Measurements from ENCODE around the gene HERC4.
"Not testable (repeated sequence)": the region's sequence is repeated elsewhere in the genome, so short reads cannot be mapped to it uniquely, and the experiment has no call there.

The HERC4 gene

GRCh38 chr10:68090586-68090985, 15.5 kb upstream of the HERC4 start:
- DNase-seq (ENCODE audit: low read depth), result no peak

DNA sequence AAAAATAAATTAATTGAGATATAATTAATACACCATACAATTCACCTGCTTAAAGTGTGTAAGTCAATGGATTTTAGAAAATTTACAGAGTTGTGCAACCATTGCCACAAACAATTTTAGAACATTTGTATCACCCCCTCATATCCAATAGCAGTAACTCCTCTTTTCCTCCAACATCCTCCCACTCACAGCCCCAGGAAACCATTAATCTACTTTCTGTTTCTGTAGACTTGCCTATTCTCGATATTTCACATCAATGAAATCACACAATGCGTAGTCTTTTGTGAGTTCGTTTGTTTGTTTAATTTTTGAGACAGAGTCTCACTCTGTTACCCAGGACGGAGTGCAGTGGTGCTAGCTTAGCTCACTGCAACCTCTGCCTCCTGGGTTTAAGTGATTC, 13.7 kb upstream of the HERC4 start:
- DNase-seq (ENCODE audit: low read depth), result no peak

- DNase-seq (ENCODE audit: low read depth), result no peak
Observed at GRCh38 chr10:68087685-68088401, 12.8 kb upstream of the HERC4 start.

DNA sequence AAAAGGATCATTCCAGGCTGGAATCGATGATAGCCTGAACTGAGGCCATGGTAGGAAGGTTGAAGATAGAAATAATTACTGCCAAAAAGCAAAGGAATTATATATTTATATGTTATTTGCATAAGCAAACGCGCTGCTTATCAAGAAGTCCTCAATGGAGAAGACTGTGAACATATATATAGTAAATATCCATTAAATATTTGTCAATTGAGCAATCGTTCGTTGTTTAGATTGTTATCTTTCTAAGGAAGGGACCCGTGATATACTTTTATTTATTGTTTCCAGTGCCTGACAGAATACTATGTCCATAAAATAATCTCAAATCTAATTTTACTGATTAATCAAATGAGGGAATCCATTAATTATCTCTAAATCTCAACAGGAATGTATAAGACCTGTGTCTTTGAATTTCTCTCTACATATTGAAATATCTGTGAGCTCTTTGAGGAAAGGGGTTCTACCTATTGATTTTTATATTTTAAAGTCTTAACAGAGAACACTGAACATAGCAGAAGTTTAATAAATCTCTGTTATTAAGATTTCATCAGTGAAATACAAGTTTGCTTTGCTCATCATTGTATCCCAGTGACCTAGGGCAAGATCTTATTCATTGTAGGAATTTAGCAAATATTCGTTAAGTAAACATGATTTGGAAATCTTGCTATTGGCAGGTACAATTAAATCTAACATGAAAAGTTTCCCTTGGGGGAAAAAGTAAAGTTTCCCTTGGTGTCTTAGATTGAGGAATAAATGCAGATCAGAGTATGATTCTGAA, 12.0 kb upstream of the HERC4 start:
- DNase-seq (ENCODE audit: low read depth), result no peak

DNA sequence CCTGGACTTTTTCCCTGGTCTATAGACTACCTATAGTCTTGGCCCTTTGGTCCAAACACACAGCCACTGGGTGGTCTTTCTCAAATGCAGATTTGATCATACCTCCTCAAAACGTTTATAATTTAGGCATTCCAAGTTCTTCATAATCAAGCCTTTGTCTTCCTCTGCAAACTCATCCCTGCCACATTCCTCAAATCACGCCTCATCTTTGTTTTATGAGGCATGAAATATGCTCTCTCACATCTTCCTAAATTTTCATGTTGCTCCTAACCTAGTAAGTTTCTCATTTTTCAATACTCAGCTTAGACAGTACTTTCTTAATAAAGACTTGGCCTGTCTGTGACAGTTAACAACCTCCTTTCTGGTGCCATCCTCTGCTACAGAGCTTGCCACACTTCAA, 10.9 kb upstream of the HERC4 start:
- no peak for DNase-seq (ENCODE audit: low read depth)

GRCh38 chr10:68084469-68084868, 9.4 kb upstream of the HERC4 start:
- DNase-seq (ENCODE audit: low read depth), result no peak

DNA sequence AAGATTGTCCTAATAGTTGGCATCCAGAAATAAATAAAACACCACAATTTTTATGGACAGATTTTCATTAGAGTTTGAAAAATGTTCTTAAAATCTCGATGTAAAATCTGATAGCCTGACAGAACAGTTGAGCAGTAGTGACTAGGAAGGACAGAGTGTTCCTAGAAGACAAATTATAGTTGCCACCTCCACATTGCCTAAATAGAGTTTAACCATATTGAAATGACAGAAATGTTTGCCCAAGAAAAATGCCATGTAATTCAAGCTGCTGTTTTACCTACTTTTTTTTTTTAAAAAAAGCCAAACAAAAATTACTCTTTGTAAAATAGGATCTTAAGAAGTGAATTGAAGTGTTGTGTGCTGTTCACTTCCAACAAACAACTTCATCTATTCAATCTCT, 8.9 kb upstream of the HERC4 start:
- no peak for DNase-seq (ENCODE audit: low read depth)

GRCh38 chr10:68082872-68083271, 7.8 kb upstream of the HERC4 start:
- DNase-seq (ENCODE audit: low read depth), result no peak

DNA sequence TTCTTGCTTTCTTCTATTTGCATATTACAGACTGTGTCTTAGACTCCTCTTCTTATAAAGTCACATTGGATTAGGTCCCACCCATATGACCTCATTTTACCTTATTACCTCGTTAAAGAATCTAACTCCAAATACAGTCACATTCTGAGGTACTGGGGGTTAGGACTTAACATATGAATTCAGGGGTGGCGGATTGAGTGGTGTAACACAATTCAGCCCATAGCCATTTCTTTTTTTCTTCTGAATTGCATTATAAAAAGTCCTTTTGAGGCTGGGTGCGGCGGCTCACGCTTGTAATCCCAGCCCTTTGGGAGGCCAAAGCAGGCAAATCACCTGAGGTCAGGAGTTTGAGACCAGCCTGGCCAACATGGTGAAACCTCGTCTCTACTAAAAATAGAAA, 6.8 kb upstream of the HERC4 start:
- no peak for DNase-seq (ENCODE audit: low read depth)

GRCh38 chr10:68080853-68081431, 5.9 kb upstream of the HERC4 start:
- DNase-seq (ENCODE audit: low read depth), result no peak

DNA sequence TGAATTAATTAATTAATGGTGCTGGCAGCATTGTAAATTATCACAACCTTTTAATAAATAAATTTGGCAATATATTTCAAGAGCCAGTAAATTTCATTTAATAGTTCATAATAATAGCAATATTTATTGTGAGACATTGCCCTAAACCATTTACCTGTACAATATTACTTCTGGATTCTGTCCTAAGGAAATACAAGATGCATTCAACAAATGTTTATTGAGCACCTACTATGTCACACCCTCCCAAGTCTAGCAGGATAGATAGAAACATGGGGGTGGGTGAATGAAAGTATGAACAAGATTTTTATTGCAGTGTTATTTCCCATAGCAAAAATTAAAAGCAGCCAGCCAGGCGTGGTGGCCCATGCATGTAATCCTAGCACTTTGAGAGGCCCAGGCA, 4.4 kb upstream of the HERC4 start:
- no peak for DNase-seq (ENCODE audit: low read depth)

GRCh38 chr10:68077026-68077425, 1.9 kb upstream of the HERC4 start:
- no peak for DNase-seq (ENCODE audit: low read depth)

GRCh38 chr10:68076081-68076480, 998 bp upstream of the HERC4 start:
- not testable (repeated sequence) for DNase-seq (ENCODE audit: low read depth)

DNA sequence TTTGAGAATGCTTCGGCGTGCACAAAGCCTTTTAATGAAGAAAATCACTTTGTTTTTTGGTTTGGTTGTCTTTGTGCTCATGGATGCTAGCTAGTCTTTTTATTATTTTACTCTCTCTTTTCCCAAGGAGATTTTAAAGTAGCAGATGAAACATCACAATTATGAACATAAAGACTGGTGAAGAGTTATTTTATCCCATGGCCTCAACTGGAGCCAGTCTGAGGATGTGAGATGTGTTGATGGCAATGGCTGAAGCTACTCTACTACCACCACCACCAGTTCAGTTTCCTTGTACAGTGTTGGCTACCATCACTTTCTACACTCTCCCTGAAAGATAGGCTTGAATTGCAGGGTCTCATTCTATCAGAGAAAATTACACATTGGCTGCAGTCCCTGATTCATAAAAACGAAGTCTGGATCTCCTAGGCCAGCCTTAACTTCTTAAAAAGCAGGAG, 494 bp upstream of the HERC4 start:
- no peak for DNase-seq (ENCODE audit: low read depth)

GRCh38 chr10:68074031-68074774, 880 bp downstream of the HERC4 start:
- no peak for DNase-seq (ENCODE audit: low read depth)

- DNase-seq (ENCODE audit: low read depth), result no peak
Observed at GRCh38 chr10:68073631-68074030, 1.5 kb downstream of the HERC4 start.

GRCh38 chr10:68067508-68067907, 7.6 kb downstream of the HERC4 start:
- no peak for DNase-seq (ENCODE audit: low read depth)

GRCh38 chr10:68067029-68067428, 8.1 kb downstream of the HERC4 start:
- no peak for DNase-seq (ENCODE audit: low read depth)

DNA sequence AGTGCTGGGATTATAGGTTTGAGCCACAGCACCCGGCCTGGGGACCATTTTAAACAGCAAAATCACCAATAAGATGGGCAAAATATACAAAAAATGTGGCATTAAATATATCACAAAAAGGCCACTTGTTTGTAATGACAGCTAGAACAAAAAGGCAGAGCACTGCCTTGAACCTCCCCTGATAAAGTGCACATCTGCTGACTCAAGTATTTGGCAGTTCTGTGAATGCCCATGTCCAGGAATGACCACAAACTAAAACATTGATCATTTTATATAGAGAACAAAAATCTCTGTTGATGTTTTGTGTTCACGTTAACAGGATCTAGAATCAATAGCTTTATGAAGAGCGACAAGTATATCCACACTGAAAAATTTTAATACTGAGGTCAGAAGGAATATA, 21.5 kb downstream of the HERC4 start:
- no peak for DNase-seq (ENCODE audit: low read depth)

GRCh38 chr10:68052463-68052862, 22.6 kb downstream of the HERC4 start:
- no peak for DNase-seq (ENCODE audit: low read depth)

GRCh38 chr10:68049289-68050078, 25.6 kb downstream of the HERC4 start:
- DNase-seq (ENCODE audit: low read depth), result no peak

Measured in stimulated activated CD8-positive, alpha-beta memory T cell treated with anti-CD3 and anti-CD28 coated beads, Interleukin-15, amount 100 ng/mL, for 1 hour (primary cell).